ENCODE results near the gene CEP164. TPM values are rescaled to one million over a fixed set of nuclear protein-coding genes. Genes with fewer than 3 reads are reported as not detected.

CEP164 gene
- total RNA-seq, 4 donors from 2014 or later, result 3.4 to 9.2 (median 5.8) TPM

- intact Hi-C loops (cut with DNase I; ENCODE audit: low total_unique reads) (loop anchor here (10.0 kb wide), 1 partner anchor 524 kb away; no protein-coding TSS in a partner anchor), in situ Hi-C loops (cut with MboI; ENCODE audit: low sequenced_read_pairs in 4 of 4) (loop anchor here in 3 of 4 donors (10.0 kb wide), 2 partner anchors 384 to 524 kb away; no protein-coding TSS in a partner anchor)
- Histone ChIP-seq H3K36me3 (no peaks in the 10 kb centered on the region), H3K27ac (no peak overlapping the region), H3K4me1 (no peaks in the 10 kb centered on the region), H3K4me3 (no peak overlapping the region), H3K9me3 (no peaks in the 10 kb centered on the region), H3K27me3 (no peaks in the 10 kb centered on the region)
- ATAC-seq, result no peak
- TF ChIP-seq POLR2A (IDR thresholded peaks at IDR 0.05) (no peak), CTCF (IDR thresholded peaks at IDR 0.05 in 4 of 5, conservative IDR thresholded peaks at IDR 0.05 in 1 of 5) (no peak)
- no peak for DNase-seq
These were observed 93.4 kb downstream of the CEP164 start for GRCh38 chr11:117421041-117421440.

- ATAC-seq (no peak), DNase-seq (no peak)
- no peaks in the 10 kb centered on the region for H3K9me3 ChIP-seq
- in situ Hi-C loops (cut with MboI; ENCODE audit: low sequenced_read_pairs in 4 of 4), result loop anchor here in 3 of 4 donors (10.0 kb wide), 2 partner anchors 383 to 523 kb away; no protein-coding TSS in a partner anchor
- no peak overlapping the region for H3K27ac ChIP-seq
- no peaks in the 10 kb centered on the region for H3K27me3 ChIP-seq
- TF ChIP-seq CTCF (IDR thresholded peaks at IDR 0.05 in 4 of 5, conservative IDR thresholded peaks at IDR 0.05 in 1 of 5), result no peak
- no peak for TF ChIP-seq POLR2A (IDR thresholded peaks at IDR 0.05)
- H3K36me3 ChIP-seq, result no peaks in the 10 kb centered on the region
- H3K4me1 ChIP-seq, result no peaks in the 10 kb centered on the region
- H3K4me3 ChIP-seq, result no peak overlapping the region
- intact Hi-C loops (cut with DNase I; ENCODE audit: low total_unique reads), result loop anchor here (10.0 kb wide), 1 partner anchor 523 kb away; no protein-coding TSS in a partner anchor
These were observed 93.8 kb downstream of the CEP164 start for GRCh38 chr11:117421476-117421875.

- Histone ChIP-seq H3K36me3 (no peaks in the 10 kb centered on the region), H3K27ac (no peak overlapping the region), H3K9me3 (no peaks in the 10 kb centered on the region), H3K27me3 (no peaks in the 10 kb centered on the region), H3K4me3 (no peak overlapping the region), H3K4me1 (no peaks in the 10 kb centered on the region)
- TF ChIP-seq POLR2A (IDR thresholded peaks at IDR 0.05) (no peak), CTCF (IDR thresholded peaks at IDR 0.05 in 4 of 5, conservative IDR thresholded peaks at IDR 0.05 in 1 of 5) (no peak)
- intact Hi-C loops (cut with DNase I; ENCODE audit: low total_unique reads) (loop anchor here (10.0 kb wide), 1 partner anchor 522 kb away; no protein-coding TSS in a partner anchor), in situ Hi-C loops (cut with MboI; ENCODE audit: low sequenced_read_pairs in 4 of 4) (loop anchor here in 3 of 4 donors (10.0 kb wide), 2 partner anchors 382 to 522 kb away; no protein-coding TSS in a partner anchor)
- ATAC-seq, result no peak
- DNase-seq, result no peak
These were observed 95.5 kb downstream of the CEP164 start for GRCh38 chr11:117423046-117423575.

- in situ Hi-C loops (cut with MboI; ENCODE audit: low sequenced_read_pairs in 4 of 4) (loop anchor here in 3 of 4 donors (10.0 to 25.0 kb wide), 3 partner anchors 380 to 638 kb away; no protein-coding TSS in a partner anchor), intact Hi-C loops (cut with DNase I; ENCODE audit: low total_unique reads) (loop anchor here (5.0 to 10.0 kb wide), 2 partner anchors 393 to 520 kb away; no protein-coding TSS in a partner anchor)
- H3K9me3 ChIP-seq, result no peaks in the 10 kb centered on the region
- H3K4me3 ChIP-seq, result no peak overlapping the region
- H3K4me1 ChIP-seq, result no peaks in the 10 kb centered on the region
- no peak for DNase-seq
- H3K27me3 ChIP-seq, result no peaks in the 10 kb centered on the region
- H3K27ac ChIP-seq, result no peak overlapping the region
- no peaks in the 10 kb centered on the region for H3K36me3 ChIP-seq
- ATAC-seq, result no peak
- TF ChIP-seq POLR2A (IDR thresholded peaks at IDR 0.05), result no peak
- no peak for TF ChIP-seq CTCF (IDR thresholded peaks at IDR 0.05 in 4 of 5, conservative IDR thresholded peaks at IDR 0.05 in 1 of 5)
These were observed 97.1 kb downstream of the CEP164 start for GRCh38 chr11:117424781-117425180.

All from gastrocnemius medialis (tissue), 4 donors.